OCI-M1 (cell line): ENCODE measurements around the gene ARFGAP1.

ENCODE experiments used
- DNase-seq: peaks from one replicate; lab custom pipeline; 2025; lab: John Stamatoyannopoulos, UW

Gene ARFGAP1

DNA sequence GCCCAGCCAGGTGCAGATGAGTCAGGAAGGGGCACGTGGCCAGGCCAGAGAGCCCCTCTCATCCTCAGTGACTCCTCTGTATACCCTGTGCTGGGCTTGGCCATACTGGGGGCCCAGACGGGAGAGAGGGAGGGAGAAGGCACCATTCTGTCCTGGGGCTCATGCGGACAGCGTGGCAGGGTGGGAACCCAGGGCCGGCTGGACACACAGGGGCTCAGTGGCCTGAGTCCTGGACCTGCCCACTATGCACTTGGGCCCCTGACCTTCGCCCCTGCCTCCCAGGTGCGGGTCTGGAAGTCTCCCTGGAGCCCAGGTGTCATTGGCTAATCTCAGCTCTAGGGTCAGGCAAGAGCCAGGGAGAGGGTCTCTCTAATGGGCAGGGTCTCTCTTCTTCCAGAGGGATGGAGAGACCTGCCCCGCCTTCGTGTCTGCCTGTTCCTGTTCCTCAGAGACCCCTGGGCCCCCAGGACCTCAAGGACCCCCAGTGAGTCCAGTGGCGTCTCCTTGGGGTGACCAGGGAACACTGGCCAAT, 48.1 kb downstream of the ARFGAP1 start:
- DNase-seq = no peak

DNA sequence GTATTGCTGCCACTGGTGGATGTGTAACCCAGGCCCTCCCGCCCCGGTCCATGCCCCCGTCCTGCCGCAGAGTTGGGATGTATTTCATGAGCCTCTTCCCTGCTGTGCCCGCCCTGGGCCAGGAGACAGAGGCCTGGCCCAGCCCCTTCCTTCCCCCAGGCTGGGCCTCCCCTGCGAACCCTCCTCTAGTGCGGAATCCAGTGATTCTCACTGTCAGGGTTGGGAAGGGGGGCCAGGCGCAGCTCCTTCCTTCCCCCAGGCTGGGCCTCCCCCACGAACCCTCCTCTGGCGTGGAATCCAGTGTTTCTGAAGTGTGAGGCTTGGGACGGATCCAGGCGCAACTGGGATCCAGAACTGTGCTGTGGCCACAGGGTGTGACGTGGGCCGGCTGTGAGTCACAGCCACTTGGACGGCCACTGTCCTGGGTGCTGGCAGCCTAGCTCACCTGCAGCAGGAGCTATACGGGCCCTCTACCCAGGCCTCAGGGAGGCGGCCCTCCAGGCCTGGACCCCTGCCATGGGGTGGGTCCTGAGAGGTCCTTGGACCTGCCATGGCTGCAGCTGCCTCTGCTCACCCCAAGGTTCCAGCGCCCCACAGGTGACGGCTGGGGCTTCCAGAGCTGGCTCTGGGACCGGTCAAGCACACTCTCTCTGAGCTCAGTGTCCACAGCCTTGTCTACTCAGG, 48.7 kb downstream of the ARFGAP1 start:
- DNase-seq = no peak

DNA sequence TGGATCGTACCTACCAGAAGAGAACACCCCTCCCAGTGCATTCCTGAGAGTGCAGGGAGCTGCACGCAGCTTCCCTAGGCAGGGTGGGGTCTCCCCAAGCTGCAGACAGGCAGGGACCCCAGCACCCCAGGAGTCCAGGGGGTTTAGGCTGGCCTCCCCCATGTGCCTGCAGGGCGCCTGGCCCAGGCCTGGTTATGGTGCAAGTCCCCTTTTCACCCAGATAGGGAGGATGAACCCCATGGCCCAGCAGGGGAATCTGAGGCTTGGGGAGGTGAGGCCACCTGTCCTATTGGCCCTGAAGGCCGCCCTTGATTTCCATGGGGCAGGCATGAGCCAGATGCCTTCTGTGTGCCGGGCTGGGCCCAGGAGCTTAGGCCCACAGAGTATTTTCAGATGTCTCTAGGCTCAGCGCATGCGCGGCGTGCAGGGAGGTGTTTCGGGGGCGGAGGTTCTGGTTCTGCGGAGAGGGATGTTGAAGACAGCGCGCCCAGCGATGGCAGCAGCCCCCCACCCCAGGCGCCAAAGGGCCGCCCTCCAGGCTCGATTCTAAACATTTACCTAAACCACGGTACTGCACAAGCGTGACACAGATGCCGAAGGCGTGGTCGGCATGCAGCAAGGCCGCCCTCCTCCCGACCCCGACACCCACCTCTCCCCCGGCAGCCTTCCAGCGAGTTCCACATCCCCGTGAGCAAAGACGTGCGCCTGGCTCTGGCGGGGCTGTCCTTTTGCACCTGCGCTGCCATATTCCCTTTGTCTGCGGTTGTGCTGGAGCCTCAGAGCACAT, 49.7 kb downstream of the ARFGAP1 start:
- no peak for DNase-seq

DNA sequence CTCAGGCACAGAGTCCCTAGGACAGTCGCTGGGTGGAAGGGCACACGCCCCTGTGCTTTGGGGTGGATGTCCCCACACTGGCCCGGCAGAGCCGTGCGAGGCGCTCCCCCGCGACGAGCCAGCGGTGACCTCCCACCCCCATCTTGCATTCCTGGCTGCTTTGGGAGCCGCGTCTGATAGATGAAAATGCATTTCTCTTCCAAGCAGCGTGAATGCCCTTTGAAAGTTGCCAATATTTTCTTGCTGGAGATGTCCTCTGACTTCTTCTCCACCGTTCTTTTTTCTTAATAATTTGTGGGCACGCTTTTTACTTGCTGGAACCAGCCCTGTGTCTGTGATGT, 50.3 kb downstream of the ARFGAP1 start:
- no peak for DNase-seq

DNA sequence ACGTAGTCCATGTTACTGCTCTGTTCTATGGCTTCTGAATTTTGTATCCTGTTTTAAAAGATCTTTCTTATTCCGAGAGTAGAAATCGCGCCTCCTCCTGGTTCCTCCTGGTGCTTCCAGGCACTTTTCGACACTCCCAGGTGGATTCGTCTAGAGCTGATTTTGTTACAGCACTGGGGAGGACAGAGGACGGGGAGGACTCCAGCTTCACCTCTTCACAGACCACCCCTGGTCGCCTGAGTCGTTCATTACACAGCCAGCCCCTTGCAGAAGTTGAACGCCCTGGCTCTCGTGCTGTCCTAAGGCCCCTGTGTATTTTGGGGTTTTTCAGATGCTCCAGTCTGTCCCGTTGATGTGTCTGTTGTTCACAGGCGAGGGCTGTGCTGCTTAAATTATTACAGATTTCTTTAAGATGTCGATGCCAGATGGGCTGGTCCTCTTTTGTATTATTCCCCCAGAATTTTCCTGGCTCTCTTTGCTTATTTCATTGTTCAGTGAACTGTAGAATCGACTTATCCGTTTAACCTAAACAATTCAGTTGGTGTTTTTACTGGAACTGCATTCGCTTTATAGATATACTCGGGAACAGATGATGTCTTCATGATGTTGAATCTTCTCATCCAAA, 50.9 kb downstream of the ARFGAP1 start:
- DNase-seq = no peak

DNA sequence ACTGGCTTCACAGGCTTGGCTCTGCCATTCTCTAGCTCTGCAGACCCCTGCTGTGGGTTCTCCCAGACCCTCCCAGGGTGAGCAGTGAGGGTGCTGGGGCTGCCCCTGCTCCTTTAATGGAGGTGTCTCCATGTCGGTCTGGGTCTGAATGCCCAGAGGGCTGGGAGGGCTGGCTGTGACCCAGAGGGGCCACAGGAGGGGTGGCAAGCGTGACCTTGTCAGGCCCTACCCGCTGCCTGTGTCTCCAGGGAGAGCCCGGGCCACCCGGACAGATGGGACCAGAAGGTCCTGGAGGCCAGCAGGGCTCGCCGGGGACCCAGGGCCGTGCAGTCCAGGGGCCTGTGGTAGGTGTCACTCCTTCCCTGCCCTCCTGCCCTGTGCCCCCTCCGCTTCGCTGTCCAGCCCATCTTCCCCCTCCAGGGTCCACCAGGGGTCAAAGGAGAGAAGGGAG, 52.4 kb downstream of the ARFGAP1 start:
- DNase-seq = no peak

DNA sequence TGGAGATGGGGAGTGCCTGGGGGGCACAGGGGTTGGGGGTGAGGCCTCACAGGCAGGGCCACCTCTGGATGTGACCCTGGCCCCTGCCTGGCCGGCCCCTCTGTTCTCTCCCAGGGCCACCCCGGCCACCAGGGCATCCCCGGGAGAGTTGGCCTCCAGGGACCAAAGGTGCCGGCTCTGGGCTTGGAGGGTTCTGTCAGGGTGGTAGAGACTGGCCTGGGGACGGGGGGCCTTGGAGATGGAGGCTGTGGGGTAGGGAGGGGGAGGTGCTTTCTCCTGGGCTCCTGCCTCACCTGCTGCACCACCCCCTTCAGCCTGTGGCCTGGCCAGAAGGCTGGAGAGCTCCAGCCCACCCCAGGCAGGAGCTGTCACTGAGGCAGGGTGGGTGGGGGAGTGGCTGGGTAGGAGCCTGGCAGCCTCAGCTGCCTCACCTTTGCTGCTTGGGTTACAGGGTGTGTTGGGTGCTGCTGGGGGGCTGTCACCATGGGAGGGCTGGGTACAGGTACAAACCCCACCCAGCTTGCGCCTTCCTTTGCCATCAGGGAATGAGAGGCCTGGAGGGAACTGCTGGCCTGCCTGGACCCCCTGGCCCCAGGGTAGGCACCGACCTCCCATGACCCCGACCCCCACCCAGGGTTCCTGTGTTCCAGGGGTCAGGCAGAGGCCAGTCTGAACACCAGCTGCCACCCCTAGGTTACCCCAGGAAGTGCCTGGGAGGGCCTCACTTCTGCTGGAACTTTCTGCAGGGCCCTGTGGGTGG, 53.1 kb downstream of the ARFGAP1 start:
- no peak for DNase-seq

DNA sequence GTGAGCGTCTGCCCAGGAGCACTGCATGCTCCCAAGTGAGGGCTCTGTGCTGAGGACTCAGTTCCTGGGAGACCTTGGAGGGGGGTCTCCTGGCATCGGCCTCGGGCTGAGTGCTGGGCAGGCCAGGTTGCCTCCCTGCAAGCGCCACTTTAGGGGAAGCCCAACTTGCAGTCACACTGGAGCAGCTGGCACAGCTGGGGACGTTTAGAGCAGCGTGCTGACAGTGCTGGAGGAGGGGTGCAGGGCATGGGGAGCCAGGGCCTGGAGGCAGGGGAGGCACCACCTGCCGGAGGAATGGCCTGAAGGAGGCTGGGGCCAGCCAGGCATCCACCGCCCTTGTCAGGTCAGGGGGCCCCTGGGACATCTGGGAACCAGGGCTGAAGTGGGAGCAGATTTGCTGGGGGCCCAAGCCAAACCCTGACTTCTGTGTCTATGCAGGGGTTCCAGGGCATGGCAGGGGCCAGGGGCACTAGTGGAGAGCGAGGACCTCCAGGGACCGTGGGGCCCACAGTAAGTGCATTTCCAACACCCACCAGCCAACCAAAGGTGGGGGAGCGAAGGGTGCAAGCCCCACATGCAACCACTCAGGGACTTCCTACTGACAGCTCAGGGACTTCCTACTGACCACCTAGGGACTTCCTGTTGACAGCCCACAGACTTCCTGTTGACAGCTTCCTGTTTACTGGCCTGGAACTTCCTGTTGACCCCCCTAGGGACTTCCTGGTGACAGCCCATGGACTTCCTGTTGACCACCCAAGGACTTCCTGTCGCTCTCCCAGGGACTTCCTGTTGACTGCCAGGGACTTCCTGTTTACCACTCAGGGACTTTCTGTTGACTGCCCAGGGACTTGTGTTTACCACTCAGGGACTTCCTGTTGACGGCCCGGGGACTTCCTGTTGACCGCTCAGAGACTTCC, 54.0 kb downstream of the ARFGAP1 start:
- DNase-seq = no peak

DNA sequence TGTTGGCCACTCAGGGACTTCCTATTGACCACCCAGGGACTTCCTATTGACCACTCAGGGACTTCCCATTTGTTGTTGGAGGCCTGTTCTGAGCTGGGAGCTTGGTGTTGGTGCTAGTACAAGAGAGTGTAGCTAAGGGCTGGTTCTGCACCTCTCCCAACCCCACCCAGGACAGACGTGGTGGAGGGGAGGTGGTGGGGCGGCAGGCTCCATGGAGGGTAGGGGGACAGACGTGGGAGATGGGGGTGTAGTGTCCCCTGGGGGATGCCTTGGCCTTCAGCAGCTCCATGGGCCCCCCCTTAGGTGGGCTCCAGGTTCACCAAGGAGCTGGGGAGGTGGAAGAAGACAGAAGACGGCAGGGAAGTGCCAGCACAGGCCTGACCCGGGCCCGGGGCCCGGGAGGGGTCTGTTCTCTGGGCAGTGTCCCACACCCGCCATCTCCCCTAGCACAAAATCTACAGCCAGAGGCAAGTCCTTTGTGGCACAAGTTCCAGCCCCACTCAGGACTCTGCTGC, 54.7 kb downstream of the ARFGAP1 start:
- no peak for DNase-seq

DNA sequence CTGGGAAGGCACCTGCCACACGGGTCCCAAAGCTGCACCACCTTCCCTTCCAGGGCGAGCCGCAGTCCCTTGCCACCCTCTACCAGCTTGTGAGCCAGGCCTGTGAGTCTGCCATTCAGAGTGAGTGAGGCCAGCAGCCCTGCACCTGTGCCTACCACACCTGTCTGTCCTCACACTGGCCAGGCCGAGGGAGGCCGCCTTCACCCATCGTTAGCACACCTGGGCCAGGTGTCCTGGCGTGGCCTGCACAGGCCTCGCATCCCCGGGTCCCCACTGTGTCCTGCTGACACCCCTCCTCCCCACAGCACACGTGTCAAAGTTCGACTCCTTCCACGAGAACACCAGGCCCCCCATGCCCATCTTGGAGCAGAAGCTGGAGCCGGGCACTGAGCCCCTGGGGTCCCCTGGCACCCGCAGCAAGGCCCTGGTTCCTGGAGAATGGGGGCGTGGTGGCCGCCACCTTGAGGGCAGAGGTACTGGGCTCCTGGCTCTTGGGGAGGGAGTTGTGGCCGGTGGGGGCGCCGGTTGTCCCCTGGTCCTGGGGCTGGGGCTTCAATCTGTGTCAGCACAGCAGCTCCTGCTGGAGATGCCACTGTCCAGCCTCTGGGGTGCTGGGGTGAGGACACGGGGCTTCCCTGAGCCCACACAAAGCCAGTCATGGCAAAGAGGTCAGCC, 55.5 kb downstream of the ARFGAP1 start:
- DNase-seq = no peak

DNA sequence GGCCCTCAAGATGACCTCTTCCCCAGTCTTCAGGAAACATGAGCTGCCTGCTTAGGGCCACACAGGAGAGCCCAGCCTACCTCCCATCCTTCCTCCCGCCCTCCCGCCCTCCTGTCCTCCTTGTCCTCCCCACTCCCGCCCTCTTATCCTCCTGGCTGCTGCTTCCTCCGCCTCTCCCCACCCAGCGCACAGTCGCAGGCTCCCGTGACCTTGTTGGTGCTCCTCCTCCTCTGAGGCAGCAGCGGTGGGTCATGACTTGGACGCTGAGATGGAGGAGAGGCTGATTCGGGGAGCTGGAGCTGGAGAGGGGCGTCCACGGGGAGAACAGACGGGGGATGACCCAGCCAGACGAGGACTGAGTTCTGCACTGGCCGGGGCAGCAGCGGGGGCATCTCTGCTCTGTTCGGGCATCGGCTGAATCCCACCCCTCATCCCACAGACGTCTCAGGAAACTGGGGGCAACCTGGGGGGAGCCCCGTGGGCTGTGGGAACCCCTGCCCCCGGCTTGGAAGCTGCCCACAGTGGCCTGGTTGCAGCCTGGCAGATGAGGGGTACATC, 56.2 kb downstream of the ARFGAP1 start:
- DNase-seq = no peak

DNA sequence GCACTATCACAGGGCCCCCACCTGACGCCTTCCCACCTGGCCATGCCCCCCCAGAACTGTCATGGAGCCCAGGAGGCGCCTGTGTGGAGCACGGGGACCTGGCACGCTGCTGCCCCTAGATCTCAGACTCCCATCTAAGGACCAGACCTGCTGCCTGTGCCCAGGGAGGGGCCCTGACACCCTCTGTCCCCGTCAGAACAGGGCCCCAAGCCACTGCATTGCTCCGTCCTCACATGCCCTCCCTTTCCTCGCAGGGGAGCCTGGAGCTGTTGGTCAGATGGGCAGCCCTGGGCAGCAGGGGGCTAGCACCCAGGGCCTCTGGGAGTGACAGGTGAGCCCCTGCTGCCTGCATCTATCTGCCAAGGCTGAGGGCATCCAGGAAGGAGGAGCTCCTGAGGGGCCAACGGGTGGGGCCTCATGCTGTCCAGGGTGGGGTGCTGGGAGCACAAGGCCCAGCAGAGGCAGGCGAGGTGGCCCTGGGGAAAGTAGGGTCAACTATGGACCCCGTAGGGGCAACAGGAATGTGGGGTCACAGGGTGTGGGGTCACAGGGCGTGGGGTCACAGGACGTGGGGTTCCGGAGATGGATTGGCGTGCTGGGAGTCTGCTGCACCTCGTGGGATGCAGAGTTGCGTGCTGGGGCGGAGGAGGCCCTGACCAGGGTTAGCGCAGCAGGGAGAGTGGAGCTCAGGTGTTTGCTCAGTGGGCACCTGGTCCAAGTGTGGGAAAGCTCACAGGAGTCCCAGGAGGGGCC, 56.9 kb downstream of the ARFGAP1 start:
- no peak for DNase-seq

DNA sequence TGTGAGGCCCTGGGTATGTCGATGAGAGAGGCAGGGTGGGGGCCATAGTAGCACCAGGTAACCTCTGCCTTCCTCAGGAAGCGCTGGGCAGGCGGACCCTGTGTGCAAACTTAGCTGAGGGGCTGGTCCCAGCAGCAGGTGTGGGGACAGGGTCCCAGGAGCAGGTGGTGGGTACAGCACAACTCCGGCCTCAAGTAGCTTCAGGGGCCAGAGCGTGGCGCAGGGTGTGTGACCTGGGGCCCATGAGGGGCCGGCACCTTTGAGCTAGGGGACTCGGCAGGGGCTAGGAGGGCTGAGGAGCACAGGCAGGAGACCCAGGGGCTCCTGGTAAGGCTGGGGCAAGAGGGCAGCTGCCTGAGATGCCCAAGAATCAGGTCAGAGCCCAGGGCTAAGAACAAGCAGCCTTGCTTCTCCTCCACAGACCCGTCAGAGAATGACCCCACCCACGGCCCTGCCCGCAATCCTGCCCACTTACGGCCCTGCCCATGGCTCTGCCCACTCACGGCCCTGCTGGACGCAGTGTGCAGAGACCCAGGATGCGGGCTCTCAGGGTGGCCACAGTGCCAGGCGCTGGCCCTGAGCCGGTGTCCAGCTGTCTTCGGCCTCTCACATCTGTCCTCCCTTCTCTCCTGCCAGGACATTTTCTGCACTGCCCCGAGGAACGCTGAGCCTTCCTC, 57.6 kb downstream of the ARFGAP1 start:
- no peak for DNase-seq

DNA sequence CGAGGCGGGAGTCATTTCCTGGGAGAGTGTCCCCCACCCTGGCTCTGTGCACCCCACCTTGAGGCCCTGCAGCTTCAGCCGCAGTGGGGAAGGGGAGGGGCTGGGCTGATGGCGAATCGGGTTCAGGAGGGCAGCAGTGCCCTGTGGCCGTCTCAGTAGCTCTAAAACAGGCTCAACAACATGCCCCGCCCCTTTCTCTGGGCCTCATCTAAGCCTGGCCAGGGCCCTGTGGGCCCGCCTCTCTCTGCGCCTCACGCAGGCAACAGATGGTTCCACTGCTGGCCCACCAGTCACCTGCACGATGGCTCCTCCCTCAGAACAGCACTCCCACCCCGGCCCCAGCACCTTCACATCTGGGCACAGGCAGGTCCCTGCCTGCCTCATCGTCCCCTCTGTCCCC, 58.3 kb downstream of the ARFGAP1 start:
- DNase-seq = no peak

DNA sequence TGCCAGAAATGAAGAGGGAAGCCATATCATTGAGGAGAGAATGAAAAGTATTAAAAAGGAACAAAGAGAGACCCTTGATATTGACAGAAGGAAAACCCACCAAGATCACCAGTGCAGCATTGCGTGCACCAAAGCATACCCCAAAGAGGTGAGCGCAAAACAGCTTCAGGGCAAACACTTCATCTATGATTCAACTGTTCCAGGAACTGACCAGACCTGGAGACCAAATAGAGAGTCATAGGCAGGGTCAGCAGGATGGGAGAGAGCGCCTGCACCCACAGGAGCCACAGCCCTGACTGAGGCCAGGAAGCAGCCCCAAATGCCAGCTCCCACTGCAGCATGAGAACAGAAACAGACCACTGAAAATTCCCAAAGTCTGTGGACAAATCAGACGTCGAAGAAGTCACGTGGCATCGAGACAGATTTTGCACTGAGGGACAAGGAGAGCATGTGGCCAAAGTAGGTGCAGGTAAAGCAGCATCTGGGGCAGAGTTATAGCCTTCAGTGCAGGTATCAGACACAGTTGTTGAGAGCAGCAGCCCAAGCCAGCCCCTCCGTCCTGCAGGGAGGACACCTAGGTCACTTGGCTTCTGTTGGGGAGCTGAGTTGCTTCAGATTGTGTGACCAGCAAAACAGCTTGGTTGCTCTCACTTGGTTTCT, 59.3 kb downstream of the ARFGAP1 start:
- DNase-seq = no peak

DNA sequence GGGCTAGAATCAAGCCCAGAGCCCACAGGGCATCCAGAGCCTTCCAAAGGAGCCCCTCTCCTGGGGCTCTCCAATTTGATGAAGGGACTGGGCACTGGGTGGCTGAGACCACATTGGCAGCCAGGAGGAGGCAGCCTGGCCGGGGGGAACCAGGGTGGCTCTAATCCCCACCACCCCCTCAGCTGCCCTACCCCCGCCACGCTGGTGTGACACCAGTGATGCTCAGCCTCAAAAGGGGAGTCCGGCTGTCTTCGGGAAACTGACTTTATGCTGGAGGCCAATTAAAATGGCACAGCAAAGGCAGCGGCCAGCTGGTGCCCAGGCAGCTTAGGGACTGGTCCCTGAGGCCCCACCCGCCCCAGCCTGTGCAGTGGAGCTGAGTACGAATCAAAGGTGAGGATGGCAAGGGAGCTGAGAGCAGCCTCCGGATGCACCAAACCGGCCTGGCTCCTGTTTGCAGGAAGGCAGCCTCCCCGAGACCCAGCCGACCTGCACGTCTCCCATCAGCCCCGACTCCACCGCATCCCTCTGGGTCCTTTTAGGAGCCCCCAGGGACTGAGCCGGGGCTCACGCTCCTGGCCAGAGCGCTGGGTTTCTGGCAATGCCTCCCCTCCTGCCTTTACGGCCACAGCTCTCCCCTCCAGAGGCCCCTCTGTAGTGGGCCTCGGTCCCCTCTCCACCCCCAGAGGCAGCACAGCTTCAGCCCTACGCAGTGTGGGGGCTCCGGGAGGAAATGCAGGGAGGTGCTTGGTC, 60.1 kb downstream of the ARFGAP1 start:
- no peak for DNase-seq

DNA sequence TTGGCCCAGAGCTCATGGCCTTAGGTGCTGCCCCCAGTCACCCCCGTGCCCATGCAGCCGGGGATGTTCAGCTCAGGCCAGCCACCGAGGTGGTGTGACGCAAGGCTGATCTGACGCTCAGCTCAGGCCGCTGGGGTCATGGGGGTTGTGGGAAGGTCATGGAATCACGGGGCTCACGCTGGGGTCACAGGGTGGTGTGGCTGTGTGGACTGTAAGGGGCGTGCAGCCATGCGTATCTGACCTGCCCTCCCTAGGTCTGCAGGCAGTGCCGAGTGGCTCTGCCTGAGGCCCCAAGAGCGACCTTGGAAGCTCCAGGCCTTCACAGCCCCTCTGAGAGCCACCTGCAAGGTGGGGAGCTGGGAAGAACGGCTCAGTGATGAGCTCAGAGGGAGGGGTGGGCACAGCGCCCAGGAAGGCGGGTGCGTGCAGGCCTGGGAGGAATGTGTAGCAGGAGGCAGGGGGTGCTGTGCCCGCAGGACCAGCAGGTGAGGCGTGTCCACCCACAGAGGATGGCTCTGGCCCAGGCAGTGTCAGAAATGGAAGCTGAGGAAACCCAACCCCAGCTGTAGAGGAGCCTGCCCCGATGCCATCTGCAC, 60.7 kb downstream of the ARFGAP1 start:
- DNase-seq = no peak
